HEK293T (cell line): ENCODE measurements around the gene RPS6KB1.

Experiments used
- BHLHE40 ChIP-seq: fragments of 450-650 bp; IDR thresholded peaks from 2 replicates; pipeline ENCODE4 v1.6.1; 2016; ENCODE audit warnings: mild to moderate bottlenecking, moderate library complexity, borderline replicate concordance
- FOXA1 ChIP-seq: fragments of 450-650 bp; IDR thresholded peaks from 2 replicates; pipeline ENCODE4 v1.6.1; 2016; ENCODE audit warnings: mild to moderate bottlenecking
- L3MBTL2 ChIP-seq: fragments of 450-650 bp; conservative IDR thresholded peaks from 2 replicates; pipeline ENCODE4 v1.6.1; 2016; ENCODE audit warnings: mild to moderate bottlenecking
- SP1 ChIP-seq: fragments of 450-650 bp; IDR thresholded peaks from 2 replicates; pipeline ENCODE4 v1.6.1; 2017
- ZNF384 ChIP-seq: fragments of 450-650 bp; IDR thresholded peaks from 2 replicates; pipeline ENCODE4 v1.6.1; 2016

GRCh38 chr17:59893676-59894100 is 767 bp downstream of the RPS6KB1 start:
- TF ChIP-seq FOXA1 (no peak), BHLHE40 (no peak), SP1 (no peak), ZNF384 (no peak), L3MBTL2 (no peak)
